ENCODE results near the gene TLR5. TPM values are rescaled to one million over a fixed set of nuclear protein-coding genes. Genes with fewer than 3 reads are reported as not detected.
A peak's percentile ranks its signal among the peaks of the same experiment; 100 is the strongest.

The TLR5 gene
- total RNA-seq, 4 donors from 2014 or later = 8.2 to 14.5 (median 12.3) TPM

DNA sequence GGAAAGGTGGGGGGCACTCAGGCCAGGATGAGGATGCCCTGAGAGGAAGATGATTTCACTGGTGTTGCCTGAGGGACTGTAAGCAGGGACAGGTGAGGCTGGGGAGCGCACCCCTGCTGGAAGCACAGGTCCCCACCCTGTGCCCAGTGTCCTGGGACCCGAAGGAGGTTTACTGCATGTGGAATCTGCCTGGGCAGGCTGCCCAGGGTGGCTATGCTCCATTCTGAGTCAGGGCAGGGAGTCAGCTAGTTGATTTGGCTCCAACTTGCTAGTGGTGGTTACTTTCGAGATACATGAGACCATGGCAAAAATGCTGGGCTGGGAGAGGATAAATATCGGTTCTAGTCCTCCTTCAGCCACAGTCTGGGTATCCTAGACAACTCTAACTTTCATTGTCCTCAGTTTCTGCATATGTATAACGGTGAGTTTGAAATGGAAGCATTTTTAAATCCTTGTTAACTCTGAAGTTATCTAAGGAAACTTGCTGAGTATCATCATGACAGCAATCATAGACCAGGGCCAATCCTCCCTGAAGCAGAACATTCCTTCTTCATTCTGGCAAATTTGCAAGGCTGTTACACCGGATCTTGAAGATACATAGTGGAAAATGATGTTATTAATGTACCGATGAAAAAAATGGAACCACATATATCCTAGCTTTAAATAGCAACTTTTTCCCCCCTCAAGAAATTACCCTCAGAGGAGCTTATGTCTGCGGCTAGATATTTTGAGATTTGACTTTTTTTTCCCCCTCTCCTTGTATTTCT lies 7.7 kb downstream of the TLR5 start:
- TF ChIP-seq EP300 (IDR thresholded peaks at IDR 0.05) = no peak
- TF ChIP-seq POLR2A (IDR thresholded peaks at IDR 0.05) = no peak
- no peak for TF ChIP-seq POLR2AphosphoS5 (IDR thresholded peaks at IDR 0.05)
- TF ChIP-seq, protein P1, sequence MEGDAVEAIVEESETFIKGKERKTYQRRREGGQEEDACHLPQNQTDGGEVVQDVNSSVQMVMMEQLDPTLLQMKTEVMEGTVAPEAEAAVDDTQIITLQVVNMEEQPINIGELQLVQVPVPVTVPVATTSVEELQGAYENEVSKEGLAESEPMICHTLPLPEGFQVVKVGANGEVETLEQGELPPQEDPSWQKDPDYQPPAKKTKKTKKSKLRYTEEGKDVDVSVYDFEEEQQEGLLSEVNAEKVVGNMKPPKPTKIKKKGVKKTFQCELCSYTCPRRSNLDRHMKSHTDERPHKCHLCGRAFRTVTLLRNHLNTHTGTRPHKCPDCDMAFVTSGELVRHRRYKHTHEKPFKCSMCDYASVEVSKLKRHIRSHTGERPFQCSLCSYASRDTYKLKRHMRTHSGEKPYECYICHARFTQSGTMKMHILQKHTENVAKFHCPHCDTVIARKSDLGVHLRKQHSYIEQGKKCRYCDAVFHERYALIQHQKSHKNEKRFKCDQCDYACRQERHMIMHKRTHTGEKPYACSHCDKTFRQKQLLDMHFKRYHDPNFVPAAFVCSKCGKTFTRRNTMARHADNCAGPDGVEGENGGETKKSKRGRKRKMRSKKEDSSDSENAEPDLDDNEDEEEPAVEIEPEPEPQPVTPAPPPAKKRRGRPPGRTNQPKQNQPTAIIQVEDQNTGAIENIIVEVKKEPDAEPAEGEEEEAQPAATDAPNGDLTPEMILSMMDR (IDR thresholded peaks at IDR 0.05) = no peak
- Histone ChIP-seq H3K4me3 (no peak overlapping the region), H3K27ac (peak overlapping the region; percentile 79), H3K36me3 (no peaks in the 10 kb centered on the region), H3K4me1 (peaks cover 53% of the 10 kb centered on the region), H3K9me3 (no peaks in the 10 kb centered on the region), H3K27me3 (no peaks in the 10 kb centered on the region)
- 33% methylated on average over 8 of the region's 8 CpGs for WGBS
- peak in 1 of 2 donors; percentile 77 for DNase-seq (ENCODE audit: low spot score in 2 of 2)

DNA sequence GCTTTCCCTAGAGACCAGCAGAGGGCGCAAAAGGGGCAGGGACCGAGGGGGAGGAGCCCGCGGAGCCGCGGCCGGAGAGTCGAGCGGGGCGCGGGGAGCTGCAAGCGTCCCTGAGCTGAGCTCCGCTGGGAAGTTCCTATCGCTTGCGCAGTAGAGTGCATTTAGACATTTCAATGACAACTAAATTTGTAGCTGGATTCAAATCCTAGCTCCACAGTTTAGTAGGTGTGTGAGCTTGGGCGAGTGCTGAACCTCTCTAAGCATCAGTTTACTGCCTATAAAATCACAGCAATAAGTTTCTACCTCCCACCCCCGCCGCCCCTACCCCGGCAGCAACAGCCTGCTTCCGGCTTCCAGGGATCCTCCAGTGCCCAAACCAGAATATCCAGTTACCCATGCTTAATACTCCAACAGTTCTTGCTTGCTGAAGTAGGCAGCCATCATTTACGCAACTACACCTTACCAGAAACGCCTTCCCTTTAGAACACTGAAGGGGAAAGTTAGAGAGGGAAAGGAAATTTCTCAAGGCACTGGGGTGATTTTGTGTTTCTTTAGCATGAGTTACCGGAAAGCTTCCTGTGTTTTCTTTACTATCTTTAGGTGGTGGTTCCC lies 9.1 kb downstream of the TLR5 start:
- Histone ChIP-seq H3K4me3 (peak overlapping the region; percentile 42), H3K4me1 (peaks cover 54% of the 10 kb centered on the region), H3K27me3 (no peaks in the 10 kb centered on the region), H3K36me3 (no peaks in the 10 kb centered on the region), H3K9me3 (no peaks in the 10 kb centered on the region), H3K27ac (peak overlapping the region; percentile 79)
- peak; percentile 93 to 94 for DNase-seq (ENCODE audit: low spot score in 2 of 2)
- 3% methylated on average over 22 of the region's 23 CpGs for WGBS
- no peak for TF ChIP-seq POLR2AphosphoS5 (IDR thresholded peaks at IDR 0.05)
- TF ChIP-seq, protein P1 (IDR thresholded peaks at IDR 0.05) = peak in 1 of 2 donors; percentile 94

DNA sequence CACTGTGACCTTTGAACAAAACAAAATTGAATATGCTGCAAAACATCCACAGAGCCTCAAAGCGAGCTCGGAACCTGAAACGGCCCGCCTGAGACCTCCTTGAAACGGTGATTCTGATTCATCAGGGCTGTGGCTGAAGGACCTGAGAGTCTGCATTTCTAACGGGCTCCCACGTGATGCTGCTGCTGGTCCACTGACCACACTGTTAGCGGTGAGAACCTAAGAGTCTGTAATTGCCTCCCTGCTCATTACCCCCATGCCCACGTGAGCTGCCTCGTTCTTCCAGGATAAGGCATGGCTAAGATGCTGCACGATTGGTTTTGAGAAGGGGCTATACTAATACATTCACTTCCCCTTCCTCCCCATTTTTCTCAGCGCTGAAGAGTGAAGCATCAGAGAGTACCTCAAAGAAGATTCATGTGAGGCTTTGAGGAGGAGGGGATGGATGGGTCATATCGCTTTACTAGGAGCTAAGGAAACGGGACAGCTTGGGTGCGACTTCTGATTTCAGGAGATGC lies 9.7 kb downstream of the TLR5 start:
- H3K9me3 ChIP-seq = no peaks in the 10 kb centered on the region
- H3K4me3 ChIP-seq = peak overlapping the region; percentile 42
- DNase-seq (ENCODE audit: low spot score in 2 of 2) = no peak
- H3K27me3 ChIP-seq = no peaks in the 10 kb centered on the region
- peak overlapping the region; percentile 79 for H3K27ac ChIP-seq
- peaks cover 54% of the 10 kb centered on the region for H3K4me1 ChIP-seq
- H3K36me3 ChIP-seq = no peaks in the 10 kb centered on the region
- TF ChIP-seq, protein P1 (IDR thresholded peaks at IDR 0.05) = peak in 1 of 2 donors; percentile 96
- no peak for TF ChIP-seq POLR2A (IDR thresholded peaks at IDR 0.05)
- WGBS = 28% methylated on average over 15 of the region's 15 CpGs

DNA sequence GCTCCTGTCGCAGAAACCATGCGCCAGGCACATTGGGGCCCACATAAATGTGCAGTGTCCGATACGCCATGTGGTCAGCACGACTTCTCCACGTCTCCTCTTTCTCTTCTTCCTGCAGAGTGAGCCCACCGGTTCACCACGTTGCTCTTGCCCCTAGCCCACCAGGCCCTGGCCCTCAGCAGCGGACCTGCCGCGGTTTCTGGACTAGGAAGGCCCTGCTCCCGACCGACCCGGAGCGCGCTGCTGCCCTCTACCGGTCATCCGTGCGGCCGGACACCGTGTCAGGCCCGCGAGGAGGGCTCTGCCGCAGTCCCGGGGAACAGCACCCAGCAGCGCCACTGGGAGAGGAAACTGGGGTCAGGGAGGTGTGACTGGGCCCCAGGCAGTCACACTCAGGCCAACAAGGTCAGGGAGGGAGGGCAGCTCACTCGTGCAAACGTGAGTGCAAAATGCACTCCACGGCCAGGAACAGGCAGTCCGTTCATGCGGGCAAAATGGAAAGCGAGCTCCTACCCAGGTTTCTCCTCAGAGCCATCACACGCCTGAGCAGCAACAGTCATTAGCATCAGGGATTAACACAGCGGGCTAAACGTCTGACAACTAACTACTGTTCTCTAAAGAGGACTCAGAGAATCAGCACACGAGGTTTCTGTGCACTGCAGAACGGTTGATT lies 13.7 kb downstream of the TLR5 start:
- Histone ChIP-seq H3K27me3 (no peaks in the 10 kb centered on the region), H3K36me3 (no peaks in the 10 kb centered on the region), H3K4me1 (peaks cover 17% of the 10 kb centered on the region), H3K9me3 (no peaks in the 10 kb centered on the region), H3K4me3 (peak overlapping the region; percentile 23), H3K27ac (no peak overlapping the region)
- TF ChIP-seq, protein P1 (IDR thresholded peaks at IDR 0.05) = peak in 1 of 2 donors; percentile 91
- no peak for TF ChIP-seq POLR2AphosphoS5 (IDR thresholded peaks at IDR 0.05)
- DNase-seq (ENCODE audit: low spot score in 2 of 2) = peak; percentile 77 to 90
- 52% methylated on average over 22 of the region's 37 CpGs for WGBS

DNA sequence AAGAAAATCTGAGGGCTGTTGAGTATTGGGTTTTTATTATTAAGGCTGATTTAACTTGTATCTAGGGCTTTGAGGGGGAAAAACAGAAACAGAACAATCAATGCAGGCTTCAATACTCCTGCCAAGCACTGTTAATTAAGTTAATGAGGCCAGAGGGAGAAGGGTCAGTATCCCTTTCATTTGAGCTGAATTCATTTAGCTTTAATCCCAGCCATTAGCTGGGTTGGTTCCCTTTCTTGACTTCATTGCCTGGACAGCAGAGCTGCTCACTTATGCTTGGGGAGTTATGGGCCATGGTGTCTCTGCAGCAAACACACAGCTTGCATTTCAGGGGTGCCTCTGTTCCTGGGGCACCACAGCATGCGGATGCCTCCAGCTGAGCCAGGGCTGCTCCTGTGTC lies 16.3 kb downstream of the TLR5 start:
- H3K36me3 ChIP-seq = no peaks in the 10 kb centered on the region
- no peak for DNase-seq (ENCODE audit: low spot score in 2 of 2)
- H3K27ac ChIP-seq = no peak overlapping the region
- H3K9me3 ChIP-seq = no peaks in the 10 kb centered on the region
- TF ChIP-seq, protein P1 (IDR thresholded peaks at IDR 0.05) = no peak
- TF ChIP-seq POLR2AphosphoS5 (IDR thresholded peaks at IDR 0.05) (no peak), POLR2A (IDR thresholded peaks at IDR 0.05) (no peak), EP300 (IDR thresholded peaks at IDR 0.05) (no peak)
- WGBS = 100% methylated on average over 1 of the region's 1 CpG
- H3K4me1 ChIP-seq = peaks cover 12% of the 10 kb centered on the region
- no peaks in the 10 kb centered on the region for H3K27me3 ChIP-seq
- no peak overlapping the region for H3K4me3 ChIP-seq
